Measurements from ENCODE around the gene ADAMTSL5. TPM values are rescaled to one million over a fixed set of nuclear protein-coding genes. Genes with fewer than 3 reads are reported as not detected.

ADAMTSL5 gene
- total and polyA plus RNA-seq, 2 of the 13 experiments (the other 11 are each of a cell fraction or from before 2014, with no cell fraction given): 0.60 to 2.7 TPM

- TF ChIP-seq, protein P1, sequence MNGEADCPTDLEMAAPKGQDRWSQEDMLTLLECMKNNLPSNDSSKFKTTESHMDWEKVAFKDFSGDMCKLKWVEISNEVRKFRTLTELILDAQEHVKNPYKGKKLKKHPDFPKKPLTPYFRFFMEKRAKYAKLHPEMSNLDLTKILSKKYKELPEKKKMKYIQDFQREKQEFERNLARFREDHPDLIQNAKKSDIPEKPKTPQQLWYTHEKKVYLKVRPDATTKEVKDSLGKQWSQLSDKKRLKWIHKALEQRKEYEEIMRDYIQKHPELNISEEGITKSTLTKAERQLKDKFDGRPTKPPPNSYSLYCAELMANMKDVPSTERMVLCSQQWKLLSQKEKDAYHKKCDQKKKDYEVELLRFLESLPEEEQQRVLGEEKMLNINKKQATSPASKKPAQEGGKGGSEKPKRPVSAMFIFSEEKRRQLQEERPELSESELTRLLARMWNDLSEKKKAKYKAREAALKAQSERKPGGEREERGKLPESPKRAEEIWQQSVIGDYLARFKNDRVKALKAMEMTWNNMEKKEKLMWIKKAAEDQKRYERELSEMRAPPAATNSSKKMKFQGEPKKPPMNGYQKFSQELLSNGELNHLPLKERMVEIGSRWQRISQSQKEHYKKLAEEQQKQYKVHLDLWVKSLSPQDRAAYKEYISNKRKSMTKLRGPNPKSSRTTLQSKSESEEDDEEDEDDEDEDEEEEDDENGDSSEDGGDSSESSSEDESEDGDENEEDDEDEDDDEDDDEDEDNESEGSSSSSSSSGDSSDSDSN (CRISPR knock-in tag; IDR thresholded peaks at IDR 0.05): peak; percentile 45; the same call in 1 of the 2 replicates
- TF ChIP-seq KLF15 (CRISPR knock-in tag; IDR thresholded peaks at IDR 0.05; ENCODE audit: borderline replicate concordance): no peak
- TF ChIP-seq ZNF761 (CRISPR knock-in tag; conservative IDR thresholded peaks at IDR 0.05): 0 out of 2 replicates have a peak, but pooled peaks have one; percentile 36
- TF ChIP-seq TCF12 (IDR thresholded peaks at IDR 0.05): no peak
- peak; percentile 41; the same call in 1 of the 2 replicates for TF ChIP-seq TCF12 (CRISPR knock-in tag; IDR thresholded peaks at IDR 0.05)
- TF ChIP-seq HOXA5 (CRISPR knock-in tag; IDR thresholded peaks at IDR 0.05): peak; percentile 54; the same call in 1 of the 2 replicates
- no peak for TF ChIP-seq ZBTB25 (CRISPR knock-in tag; IDR thresholded peaks at IDR 0.05)
- TF ChIP-seq ZNF232 (CRISPR knock-in tag; IDR thresholded peaks at IDR 0.05; ENCODE audit: borderline replicate concordance): peak; percentile 45; the same call in 1 of the 2 replicates
- 0 out of 2 replicates have a peak, but pooled peaks have one; percentile 42 for TF ChIP-seq ZNF83 (CRISPR knock-in tag; IDR thresholded peaks at IDR 0.05; ENCODE audit: borderline replicate concordance)
- TF ChIP-seq ZNF704 (CRISPR knock-in tag; IDR thresholded peaks at IDR 0.05; ENCODE audit: borderline replicate concordance): 0 out of 2 replicates have a peak, but pooled peaks have one; percentile 61
- TF ChIP-seq ZNF670 (CRISPR knock-in tag; IDR thresholded peaks at IDR 0.05; ENCODE audit: borderline replicate concordance): peak; percentile 52; the same call in 1 of the 2 replicates
- no peak for TF ChIP-seq ZBTB49 (CRISPR knock-in tag; IDR thresholded peaks at IDR 0.05; ENCODE audit: borderline replicate concordance)
- TF ChIP-seq, protein P2, sequence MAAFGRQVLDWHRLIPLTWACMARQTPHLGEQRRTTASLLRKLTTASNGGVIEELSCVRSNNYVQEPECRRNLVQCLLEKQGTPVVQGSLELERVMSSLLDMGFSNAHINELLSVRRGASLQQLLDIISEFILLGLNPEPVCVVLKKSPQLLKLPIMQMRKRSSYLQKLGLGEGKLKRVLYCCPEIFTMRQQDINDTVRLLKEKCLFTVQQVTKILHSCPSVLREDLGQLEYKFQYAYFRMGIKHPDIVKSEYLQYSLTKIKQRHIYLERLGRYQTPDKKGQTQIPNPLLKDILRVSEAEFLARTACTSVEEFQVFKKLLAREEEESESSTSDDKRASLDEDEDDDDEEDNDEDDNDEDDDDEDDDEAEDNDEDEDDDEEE (CRISPR knock-in tag; IDR thresholded peaks at IDR 0.05): peak; percentile 43; the same call in 1 of the 2 replicates
- 0 out of 2 replicates have a peak, but pooled peaks have one; percentile 22 for TF ChIP-seq MTF2 (CRISPR knock-in tag; IDR thresholded peaks at IDR 0.05; ENCODE audit: borderline replicate concordance)
Measured at GRCh38 chr19:1470055-1470304, 42.8 kb downstream of the ADAMTSL5 start (continued).

Data from HepG2 (cell line).